ENCODE results near the gene SMPD3. TPM values are rescaled to one million over a fixed set of nuclear protein-coding genes. Genes with fewer than 3 reads are reported as not detected.

Gene SMPD3
- polyA plus RNA-seq, 12 donors: 0.59 to 18.6 (median 0.85) TPM; not detected in 1

- DNase-seq: no peak
Observed at GRCh38 chr16:68370581-68371275, 77.6 kb downstream of the SMPD3 start.

GRCh38 chr16:68369697-68370580, 78.4 kb downstream of the SMPD3 start:
- no peak for DNase-seq

DNA sequence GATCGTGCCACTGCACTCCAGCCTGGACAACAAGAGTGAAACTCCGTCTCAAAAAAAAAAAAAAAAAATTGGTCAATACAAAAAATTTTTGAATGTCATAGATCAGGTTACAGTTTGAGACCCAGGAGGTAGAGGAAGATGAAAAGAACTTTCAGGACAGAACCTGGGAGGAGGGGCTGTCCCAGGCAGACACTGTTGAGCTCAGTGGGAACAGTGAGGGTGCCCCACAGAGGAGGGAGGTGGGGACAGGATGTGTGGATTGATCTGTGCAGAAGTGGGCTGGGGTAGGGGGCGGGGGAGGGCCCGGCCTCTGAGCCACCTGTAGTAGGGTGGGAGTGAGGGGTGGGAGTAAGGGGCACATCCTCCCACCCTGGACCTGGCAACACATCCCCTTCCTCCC, 79.1 kb downstream of the SMPD3 start:
- DNase-seq: no peak

DNA sequence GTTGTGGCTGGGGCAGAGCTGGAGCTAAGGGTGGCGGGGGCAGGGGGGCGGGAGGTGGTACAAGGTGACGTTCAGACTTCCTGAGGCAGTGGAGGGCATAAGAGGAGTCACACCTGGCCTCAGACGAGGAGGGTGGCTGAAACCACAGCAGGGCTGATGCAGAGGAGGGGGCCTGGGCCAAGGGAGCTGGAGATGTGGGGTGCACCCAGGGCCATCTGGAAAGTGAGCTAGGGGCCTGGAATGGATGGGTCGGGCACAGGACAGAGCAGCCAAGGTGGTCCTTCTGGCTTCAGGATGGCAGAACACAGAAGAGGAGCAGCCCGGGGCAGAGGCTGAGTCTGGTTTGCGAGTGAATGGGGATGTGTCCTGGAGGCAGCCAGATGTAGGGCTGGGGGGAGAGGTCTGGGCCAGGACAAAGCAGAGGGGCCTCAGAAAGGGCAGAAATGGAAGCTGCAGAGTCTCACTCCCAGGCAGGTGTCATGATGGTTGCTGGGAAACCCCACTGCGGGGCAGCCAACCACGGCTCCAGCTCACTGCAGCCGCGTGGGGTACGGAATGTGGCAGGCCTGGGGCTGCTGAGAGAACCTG, 79.9 kb downstream of the SMPD3 start:
- no peak for DNase-seq

GRCh38 chr16:68367891-68368290, 80.4 kb downstream of the SMPD3 start:
- no peak for DNase-seq

GRCh38 chr16:68367440-68367839, 80.9 kb downstream of the SMPD3 start:
- no peak for DNase-seq

GRCh38 chr16:68367030-68367429, 81.3 kb downstream of the SMPD3 start:
- DNase-seq: no peak

DNA sequence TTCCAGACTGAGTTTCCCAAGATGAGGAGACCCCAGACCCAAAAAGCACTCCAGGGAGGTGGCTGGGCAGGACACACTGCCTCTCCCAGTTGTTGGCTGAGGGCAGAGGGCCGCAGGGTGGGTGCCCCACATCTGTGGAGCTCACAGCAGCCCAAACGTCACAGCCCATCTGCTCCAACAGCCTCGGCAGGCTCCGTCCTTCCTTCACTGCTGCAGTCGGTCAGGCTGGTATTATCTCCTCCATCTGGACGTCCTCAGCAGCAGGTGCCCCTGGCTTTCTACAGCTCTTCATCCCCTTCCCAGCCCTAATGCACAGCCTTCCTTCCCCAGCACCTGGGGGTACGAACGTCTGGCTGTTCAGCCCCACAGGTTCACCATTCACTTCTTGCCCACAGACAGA, 82.2 kb downstream of the SMPD3 start:
- DNase-seq: no peak

GRCh38 chr16:68365167-68365817, 83.0 kb downstream of the SMPD3 start:
- DNase-seq: no peak

DNA sequence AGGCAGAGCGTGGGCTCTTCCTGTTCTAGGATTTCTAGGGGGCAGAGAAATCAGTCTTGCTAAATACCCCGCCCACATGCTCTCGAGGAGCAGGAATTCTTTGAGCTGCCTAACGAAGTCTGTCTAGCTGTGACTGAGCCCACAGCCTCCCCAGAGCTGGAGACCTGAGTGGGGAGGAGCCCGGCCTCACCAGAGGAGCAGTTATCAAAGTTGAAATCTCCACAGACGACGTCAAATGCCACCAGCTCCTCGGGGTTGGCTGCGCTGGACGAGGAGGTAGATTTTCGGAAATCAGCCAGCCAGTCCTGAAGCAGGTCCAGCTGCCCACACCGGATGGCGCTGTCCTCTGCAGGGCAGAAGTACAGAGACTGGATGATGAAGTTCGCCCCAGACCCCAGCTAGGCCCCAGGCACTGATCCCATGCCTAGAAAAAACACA, 83.7 kb downstream of the SMPD3 start:
- no peak for DNase-seq

- no peak for DNase-seq
Observed at GRCh38 chr16:68363658-68364521, 84.4 kb downstream of the SMPD3 start.

GRCh38 chr16:68362947-68363657, 85.2 kb downstream of the SMPD3 start:
- DNase-seq: no peak

GRCh38 chr16:68362262-68362913, 85.9 kb downstream of the SMPD3 start:
- no peak for DNase-seq

DNA sequence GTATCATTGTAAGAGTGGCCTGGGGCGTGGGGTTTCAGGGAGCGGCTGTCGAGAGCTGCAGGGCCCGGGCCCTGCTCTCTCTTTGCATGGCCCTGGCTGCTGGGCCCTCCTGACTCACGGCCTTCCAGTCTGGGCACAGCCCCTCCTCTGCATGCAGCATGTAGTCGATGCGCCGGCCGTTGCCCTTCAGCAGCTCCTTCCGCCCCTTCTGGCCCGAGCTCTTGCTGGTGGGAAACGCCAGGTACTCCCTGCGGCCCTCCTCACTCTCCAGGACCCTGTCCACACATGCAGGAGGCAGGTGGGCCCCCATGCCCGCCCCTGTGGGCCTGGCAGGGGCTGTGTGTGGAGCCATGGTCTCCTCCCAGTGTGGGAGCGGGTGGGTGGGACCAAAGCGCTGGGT, 86.8 kb downstream of the SMPD3 start:
- DNase-seq: no peak

- no peak for DNase-seq
Observed at GRCh38 chr16:68360956-68361355, 87.4 kb downstream of the SMPD3 start.

DNA sequence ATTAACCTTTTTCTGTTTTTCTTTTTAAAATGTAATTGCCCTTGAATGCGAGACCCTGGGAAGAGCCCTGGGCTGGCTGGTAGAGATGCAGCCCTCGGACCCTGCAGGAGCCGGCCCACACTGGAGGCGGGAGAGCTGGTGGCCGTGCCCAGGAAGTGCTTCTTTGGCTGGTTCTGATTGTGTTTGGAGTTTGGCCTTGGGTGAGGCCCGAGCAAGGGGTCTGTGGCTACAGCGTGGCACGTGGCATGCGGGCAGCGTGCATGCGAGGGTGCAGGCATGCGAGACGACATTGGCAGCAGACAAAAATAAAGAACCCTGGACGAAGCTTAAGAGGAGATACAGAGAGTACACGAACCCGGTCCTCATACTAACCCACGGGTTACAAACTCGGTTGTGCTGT, 87.8 kb downstream of the SMPD3 start:
- no peak for DNase-seq

GRCh38 chr16:68359398-68360191, 88.7 kb downstream of the SMPD3 start:
- no peak for DNase-seq

- no peak for DNase-seq
Observed at GRCh38 chr16:68358951-68359350, 89.4 kb downstream of the SMPD3 start.

DNA sequence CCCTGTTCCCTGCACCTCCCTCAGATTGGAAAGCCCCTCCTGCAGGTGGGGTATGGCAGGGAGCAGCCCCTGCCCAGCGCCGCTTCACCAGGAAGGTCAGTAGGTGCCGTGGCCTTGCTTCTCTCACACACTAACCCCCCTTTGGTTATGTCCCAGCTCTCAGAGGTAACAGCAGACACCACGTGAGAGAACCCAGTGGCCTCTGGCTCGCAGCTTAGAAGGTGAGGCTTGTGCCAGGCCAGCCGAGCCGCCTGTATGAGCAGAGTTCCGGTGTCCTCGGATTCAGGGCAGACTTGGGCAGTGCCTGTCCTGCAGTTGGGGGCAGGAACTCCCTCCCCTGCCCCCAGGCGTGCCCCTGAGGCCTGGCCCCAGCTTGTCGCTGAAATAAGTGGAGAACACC, 90.4 kb downstream of the SMPD3 start:
- DNase-seq: no peak
